Panc1 (cell line): Measurements from ENCODE around the gene ZNF718.

Source experiments
- CTCF ChIP-seq: fragments of 450-650 bp; IDR thresholded peaks from 2 replicates; pipeline ENCODE4 v1.5.1; 2017; ENCODE audit warnings: mild to moderate bottlenecking
- POLR2AphosphoS5 ChIP-seq: IDR thresholded peaks from 2 replicates; pipeline ENCODE4 v1.6.1; 2012; ENCODE audit warnings: mild to moderate bottlenecking, low read depth, low read length, moderate library complexity

GRCh38 chr4:147233-147632 is 22.9 kb downstream of the ZNF718 start:
- TF ChIP-seq CTCF (no peak), POLR2AphosphoS5 (no peak)
